ENCODE data around the gene PDE4A.

PDE4A gene

DNA sequence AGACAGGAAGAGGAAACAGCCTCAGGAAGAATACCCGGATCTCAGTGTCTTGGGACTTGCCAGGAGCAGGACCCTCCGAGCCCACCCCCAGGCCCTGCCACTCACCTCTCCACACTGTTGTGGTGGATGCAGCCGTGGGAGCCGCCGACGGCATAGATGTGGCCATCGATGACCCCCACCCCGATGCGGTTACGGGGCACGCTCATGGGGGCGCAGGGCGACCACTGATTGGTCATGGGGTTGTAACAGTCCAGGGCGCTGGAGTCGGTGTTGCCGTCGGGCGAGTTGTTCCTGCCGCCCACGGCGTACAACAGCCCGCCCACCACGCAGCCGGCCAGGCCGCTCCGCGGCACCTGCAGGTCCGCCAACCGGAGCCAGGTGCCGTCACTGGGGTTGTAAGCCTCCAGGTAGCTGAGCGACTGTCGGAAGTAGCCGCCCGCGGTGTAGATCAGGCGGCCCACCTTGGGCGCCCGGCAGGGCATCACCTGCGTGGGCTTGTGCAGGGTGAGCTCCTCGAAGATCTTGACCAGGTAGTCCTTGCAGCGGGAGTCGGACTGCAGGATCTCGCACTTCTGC is 71.2 kb downstream of the PDE4A start:
- in situ Hi-C loops (cut with MboI; ENCODE audit: low sequenced_read_pairs, unreplicated experiment) = no loop called here
- DNase-seq (ENCODE audit: low spot score) = no peak
- TF ChIP-seq, protein P1, sequence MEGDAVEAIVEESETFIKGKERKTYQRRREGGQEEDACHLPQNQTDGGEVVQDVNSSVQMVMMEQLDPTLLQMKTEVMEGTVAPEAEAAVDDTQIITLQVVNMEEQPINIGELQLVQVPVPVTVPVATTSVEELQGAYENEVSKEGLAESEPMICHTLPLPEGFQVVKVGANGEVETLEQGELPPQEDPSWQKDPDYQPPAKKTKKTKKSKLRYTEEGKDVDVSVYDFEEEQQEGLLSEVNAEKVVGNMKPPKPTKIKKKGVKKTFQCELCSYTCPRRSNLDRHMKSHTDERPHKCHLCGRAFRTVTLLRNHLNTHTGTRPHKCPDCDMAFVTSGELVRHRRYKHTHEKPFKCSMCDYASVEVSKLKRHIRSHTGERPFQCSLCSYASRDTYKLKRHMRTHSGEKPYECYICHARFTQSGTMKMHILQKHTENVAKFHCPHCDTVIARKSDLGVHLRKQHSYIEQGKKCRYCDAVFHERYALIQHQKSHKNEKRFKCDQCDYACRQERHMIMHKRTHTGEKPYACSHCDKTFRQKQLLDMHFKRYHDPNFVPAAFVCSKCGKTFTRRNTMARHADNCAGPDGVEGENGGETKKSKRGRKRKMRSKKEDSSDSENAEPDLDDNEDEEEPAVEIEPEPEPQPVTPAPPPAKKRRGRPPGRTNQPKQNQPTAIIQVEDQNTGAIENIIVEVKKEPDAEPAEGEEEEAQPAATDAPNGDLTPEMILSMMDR (IDR thresholded peaks at IDR 0.05; ENCODE audit: borderline replicate concordance, control extremely low read depth, extremely low read depth, insufficient read depth, missing control alignments) = no peak

DNA sequence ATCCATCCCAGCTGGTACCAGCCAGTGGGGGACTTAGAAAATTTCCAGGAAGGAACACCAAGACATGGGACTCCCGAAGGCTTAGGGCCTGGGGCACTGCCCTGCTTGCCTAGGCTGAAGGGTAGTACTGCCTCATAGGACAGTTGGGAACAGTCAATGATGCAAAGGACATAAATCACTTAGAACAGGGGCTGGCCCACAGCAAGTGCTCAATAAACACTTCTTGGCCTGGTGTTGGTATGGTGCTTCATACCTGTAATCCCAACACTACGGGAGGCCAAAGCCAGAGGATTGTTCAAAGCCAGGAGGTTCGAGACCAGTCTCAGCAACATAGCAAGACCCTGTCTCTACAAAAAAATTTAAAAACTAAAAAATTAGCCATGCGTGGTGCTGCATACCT is 77.0 kb downstream of the PDE4A start:
- in situ Hi-C loops (cut with MboI; ENCODE audit: low sequenced_read_pairs, unreplicated experiment) = no loop called here
- TF ChIP-seq, protein P1 (IDR thresholded peaks at IDR 0.05; ENCODE audit: borderline replicate concordance, control extremely low read depth, extremely low read depth, insufficient read depth, missing control alignments) = no peak
- DNase-seq (ENCODE audit: low spot score) = no peak

DNA sequence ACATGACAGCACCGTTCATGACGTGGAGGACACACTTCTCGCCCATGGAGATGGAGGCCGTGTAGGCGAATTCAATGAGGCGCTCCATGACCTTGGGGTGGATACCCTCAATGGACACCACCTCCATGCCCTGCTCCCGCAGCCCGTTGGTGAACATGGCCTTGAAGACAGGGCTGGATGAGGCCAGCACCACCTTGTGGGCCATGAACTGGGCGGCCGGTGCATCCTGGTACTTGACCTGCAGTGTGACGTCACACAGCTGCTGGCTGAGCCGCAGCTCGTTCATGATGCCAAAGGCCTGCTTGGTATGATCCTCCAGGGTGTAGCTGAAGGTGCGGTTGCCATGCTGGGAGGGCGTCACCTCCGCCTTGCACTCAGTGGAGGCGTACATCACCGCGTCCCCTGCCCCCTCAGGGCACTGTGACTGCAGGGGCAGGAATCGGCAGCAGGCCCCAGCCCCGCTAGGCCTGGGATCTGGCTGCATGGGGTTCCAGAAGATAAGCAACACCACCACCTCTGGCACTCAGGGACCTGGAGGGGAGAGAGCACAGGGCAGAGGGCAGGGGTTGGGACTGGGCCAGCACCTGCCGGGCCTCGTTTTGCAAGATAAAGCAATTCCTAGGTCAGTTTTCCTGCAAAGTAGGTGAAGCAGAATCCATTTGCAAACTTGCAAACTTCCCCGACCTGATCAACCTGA is 79.4 kb downstream of the PDE4A start:
- DNase-seq (ENCODE audit: low spot score) = no peak
- TF ChIP-seq, protein P1 (IDR thresholded peaks at IDR 0.05; ENCODE audit: borderline replicate concordance, control extremely low read depth, extremely low read depth, insufficient read depth, missing control alignments) = no peak
- in situ Hi-C loops (cut with MboI; ENCODE audit: low sequenced_read_pairs, unreplicated experiment) = no loop called here

DNA sequence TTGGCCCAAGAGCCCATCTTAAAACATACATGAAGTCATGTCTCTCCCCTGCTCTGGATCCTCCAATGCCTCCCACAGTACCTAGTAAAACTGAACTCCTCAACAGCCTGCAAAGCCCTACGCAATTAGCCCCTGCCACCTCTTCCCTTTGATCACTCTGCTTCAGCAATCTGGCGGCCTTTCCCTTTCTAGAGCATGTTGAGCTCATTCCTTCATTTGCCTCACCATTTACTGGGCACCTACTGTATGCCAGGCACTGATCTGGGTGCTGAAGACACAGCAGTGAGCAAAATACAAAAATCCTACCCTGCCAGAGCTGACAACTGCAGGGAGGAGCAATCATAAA is 79.9 kb downstream of the PDE4A start:
- TF ChIP-seq, protein P1 (IDR thresholded peaks at IDR 0.05; ENCODE audit: borderline replicate concordance, control extremely low read depth, extremely low read depth, insufficient read depth, missing control alignments) = no peak
- no peak for DNase-seq (ENCODE audit: low spot score)
- in situ Hi-C loops (cut with MboI; ENCODE audit: low sequenced_read_pairs, unreplicated experiment) = no loop called here

DNA sequence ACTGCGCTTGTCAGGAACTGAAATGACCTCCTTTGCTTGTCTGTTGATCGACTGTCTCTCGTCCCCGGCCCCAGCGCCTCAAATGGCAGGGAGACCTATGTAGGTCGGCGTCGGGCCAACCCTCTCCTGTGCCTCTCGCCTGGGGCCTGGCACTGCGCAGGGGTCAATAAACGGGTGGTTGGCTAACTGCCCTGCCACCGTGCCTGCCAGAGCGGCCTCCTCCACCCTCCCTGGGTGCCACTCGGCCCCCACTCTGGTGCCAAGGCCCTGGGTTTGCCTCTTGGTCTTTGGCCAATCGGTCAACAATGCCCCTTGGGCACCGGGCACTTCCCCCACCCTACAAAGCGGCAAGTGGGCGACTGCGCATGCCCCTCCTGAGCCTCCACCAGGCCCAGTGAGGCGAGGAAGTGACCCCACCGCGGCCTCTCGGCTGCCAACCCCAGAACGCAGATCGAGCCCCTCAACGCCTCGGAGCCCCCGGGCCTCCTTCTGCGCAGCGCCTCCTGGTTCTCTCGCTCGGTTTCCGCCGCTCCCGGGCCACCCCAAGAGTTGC is 81.7 kb downstream of the PDE4A start:
- in situ Hi-C loops (cut with MboI; ENCODE audit: low sequenced_read_pairs, unreplicated experiment) = no loop called here
- TF ChIP-seq, protein P1 (IDR thresholded peaks at IDR 0.05; ENCODE audit: borderline replicate concordance, control extremely low read depth, extremely low read depth, insufficient read depth, missing control alignments) = no peak
- DNase-seq (ENCODE audit: low spot score) = peak; percentile 78

DNA sequence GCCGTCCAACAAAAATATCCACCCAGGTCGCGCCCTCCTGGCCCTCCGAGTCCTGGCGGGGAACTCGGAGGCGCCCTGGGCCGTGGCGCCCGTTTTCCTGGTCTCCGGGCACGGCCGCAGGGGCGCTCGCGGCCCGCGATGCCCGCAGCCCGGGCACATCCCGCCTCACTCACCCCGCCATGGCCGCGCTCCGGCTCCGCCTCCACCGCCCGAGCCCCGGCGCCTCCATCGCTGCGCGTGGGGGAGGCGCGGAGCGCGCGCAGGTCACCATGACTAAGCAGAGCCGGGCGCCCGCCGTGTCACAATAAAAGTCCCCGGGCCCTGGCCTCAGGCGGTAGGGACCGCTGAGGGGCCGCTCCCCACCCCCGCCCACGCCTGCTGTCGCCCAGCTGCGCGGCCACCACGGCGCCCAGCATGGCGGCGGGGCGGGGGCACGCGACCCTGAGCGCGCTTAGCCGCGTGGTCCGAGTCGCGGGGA is 82.2 kb downstream of the PDE4A start:
- TF ChIP-seq, protein P1 (IDR thresholded peaks at IDR 0.05; ENCODE audit: borderline replicate concordance, control extremely low read depth, extremely low read depth, insufficient read depth, missing control alignments) = no peak
- peak; percentile 98 for DNase-seq (ENCODE audit: low spot score)
- in situ Hi-C loops (cut with MboI; ENCODE audit: low sequenced_read_pairs, unreplicated experiment) = no loop called here
